ENCODE measurements around the gene RARB. TPM values are rescaled to one million over a fixed set of nuclear protein-coding genes. Genes with fewer than 3 reads are reported as not detected.

Gene RARB
- total RNA-seq, 1 donor from 2014 or later = 1.8 TPM

DNA sequence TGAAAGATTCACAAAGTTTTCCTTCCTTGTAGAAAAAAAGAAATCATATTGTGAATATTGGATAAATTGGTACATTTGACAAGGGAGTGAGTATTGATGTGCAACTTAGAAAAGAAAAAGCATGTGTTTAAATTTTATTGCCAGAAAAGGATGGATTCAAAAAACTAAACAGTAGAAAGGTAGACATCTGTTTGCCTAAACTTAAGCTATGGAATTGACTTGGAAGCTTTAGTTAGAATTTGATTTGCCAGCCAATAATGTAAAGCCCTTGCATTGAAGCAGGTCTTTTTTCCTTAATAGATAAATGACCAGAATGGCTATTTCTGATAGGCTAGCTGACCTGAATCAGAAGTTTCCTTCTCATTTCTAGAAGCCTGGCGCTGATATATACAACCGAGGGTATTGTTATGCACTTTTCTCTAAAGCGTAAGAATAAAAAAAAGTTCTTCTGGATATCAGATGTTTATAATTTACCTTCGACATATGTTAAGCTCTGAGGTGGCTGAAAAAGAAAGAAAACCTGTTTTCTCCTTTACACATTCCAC, 4.2 kb downstream of the RARB start:
- H3K36me3 ChIP-seq = no peaks in the 10 kb centered on the region
- no peak overlapping the region for H3K4me3 ChIP-seq
- Mint-ChIP-seq H3K4me1 (peaks cover 32% of the 10 kb centered on the region), H3K36me3 (no peaks in the 10 kb centered on the region), H3K9me3 (no peaks in the 10 kb centered on the region), H3K27ac (no peak overlapping the region), H3K4me3 (no peak overlapping the region), H3K27me3 (ENCODE audit: insufficient read depth, low read depth) (peaks cover 4% of the 10 kb centered on the region)
- no peaks in the 10 kb centered on the region for H4K20me1 ChIP-seq (ENCODE audit: low read depth)
- no peak for DNase-seq (ENCODE audit: low spot score)
- no peaks in the 10 kb centered on the region for H3K9me3 ChIP-seq (ENCODE audit: low read depth)
- peaks cover 9% of the 10 kb centered on the region for H3K27me3 ChIP-seq
- no peak overlapping the region for H3K27ac ChIP-seq
- H3K4me1 ChIP-seq = peaks cover 54% of the 10 kb centered on the region
- H3F3A ChIP-seq (ENCODE audit: low read depth) = peaks cover 13% of the 10 kb centered on the region
- H2AFZ ChIP-seq (replicated peaks) = no peak overlapping the region
- no peaks in the 10 kb centered on the region for H3K79me2 ChIP-seq (ENCODE audit: low read depth)
- TF ChIP-seq, protein P1, sequence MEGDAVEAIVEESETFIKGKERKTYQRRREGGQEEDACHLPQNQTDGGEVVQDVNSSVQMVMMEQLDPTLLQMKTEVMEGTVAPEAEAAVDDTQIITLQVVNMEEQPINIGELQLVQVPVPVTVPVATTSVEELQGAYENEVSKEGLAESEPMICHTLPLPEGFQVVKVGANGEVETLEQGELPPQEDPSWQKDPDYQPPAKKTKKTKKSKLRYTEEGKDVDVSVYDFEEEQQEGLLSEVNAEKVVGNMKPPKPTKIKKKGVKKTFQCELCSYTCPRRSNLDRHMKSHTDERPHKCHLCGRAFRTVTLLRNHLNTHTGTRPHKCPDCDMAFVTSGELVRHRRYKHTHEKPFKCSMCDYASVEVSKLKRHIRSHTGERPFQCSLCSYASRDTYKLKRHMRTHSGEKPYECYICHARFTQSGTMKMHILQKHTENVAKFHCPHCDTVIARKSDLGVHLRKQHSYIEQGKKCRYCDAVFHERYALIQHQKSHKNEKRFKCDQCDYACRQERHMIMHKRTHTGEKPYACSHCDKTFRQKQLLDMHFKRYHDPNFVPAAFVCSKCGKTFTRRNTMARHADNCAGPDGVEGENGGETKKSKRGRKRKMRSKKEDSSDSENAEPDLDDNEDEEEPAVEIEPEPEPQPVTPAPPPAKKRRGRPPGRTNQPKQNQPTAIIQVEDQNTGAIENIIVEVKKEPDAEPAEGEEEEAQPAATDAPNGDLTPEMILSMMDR (IDR thresholded peaks at IDR 0.05) = no peak
- no peak for TF ChIP-seq EZH2phosphoT487 (IDR thresholded peaks at IDR 0.05)
- TF ChIP-seq EZH2 (IDR thresholded peaks at IDR 0.05) = no peak
- no peak overlapping the region for H3K9ac ChIP-seq
- peak overlapping the region; percentile 22 for H3K4me2 ChIP-seq

DNA sequence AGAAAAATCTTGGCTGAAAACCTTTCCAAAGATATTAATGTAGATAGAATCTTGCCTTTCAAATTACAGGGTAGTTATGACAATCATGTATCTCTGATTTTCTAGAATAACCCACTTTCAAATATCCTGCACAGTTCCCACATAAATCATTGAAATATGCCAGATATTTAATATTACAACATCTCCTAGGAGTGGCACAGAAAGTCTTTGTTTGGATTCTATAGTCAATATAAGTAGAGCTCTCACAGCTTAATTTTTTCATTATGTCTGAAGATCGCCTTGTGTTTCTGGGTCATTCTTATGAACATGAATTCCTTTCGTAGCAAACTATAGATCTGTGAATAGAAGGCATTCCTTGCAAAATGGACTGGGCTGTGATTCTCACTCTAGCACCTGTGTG, 5.0 kb downstream of the RARB start:
- Histone ChIP-seq H3K9ac (no peak overlapping the region), H3K36me3 (no peaks in the 10 kb centered on the region), H3K27me3 (peaks cover 9% of the 10 kb centered on the region), H3K4me2 (no peak overlapping the region), H3K27ac (no peak overlapping the region), H3K79me2 (ENCODE audit: low read depth) (no peaks in the 10 kb centered on the region), H2AFZ (replicated peaks) (no peak overlapping the region), H3F3A (ENCODE audit: low read depth) (peaks cover 6% of the 10 kb centered on the region), H3K9me3 (ENCODE audit: low read depth) (no peaks in the 10 kb centered on the region), H3K4me1 (peaks cover 54% of the 10 kb centered on the region), H4K20me1 (ENCODE audit: low read depth) (no peaks in the 10 kb centered on the region), H3K4me3 (no peak overlapping the region)
- H3K36me3 Mint-ChIP-seq = no peaks in the 10 kb centered on the region
- no peak overlapping the region for H3K4me3 Mint-ChIP-seq
- H3K27me3 Mint-ChIP-seq (ENCODE audit: insufficient read depth, low read depth) = peaks cover 3% of the 10 kb centered on the region
- no peaks in the 10 kb centered on the region for H3K9me3 Mint-ChIP-seq
- TF ChIP-seq EZH2 (IDR thresholded peaks at IDR 0.05) (no peak), EZH2phosphoT487 (IDR thresholded peaks at IDR 0.05) (no peak)
- TF ChIP-seq, protein P1 (IDR thresholded peaks at IDR 0.05) = no peak
- H3K4me1 Mint-ChIP-seq = peaks cover 33% of the 10 kb centered on the region
- no peak for DNase-seq (ENCODE audit: low spot score)
- H3K27ac Mint-ChIP-seq = no peak overlapping the region

DNA sequence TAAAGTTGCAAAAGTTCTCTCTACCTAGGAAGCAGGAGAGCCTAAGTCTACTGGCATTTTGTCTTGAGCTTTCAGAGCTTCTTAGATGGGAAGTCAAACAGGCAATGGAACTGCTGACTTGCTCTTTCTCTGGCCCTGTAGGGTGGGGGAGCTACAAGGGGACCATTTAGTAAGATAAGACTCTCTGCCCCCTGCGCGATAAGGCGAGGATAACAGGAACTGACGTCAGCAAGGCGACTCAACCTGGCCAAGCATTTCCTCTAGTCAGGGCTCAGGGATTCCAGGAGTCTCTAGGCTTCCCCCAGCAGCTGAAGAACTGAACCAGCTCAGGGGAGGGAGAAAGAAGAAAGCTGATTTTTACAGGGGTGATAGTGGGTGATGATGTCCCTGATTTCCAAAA, 5.8 kb downstream of the RARB start:
- Histone ChIP-seq H3K79me2 (ENCODE audit: low read depth) (no peaks in the 10 kb centered on the region), H3K4me1 (peaks cover 52% of the 10 kb centered on the region), H3K27ac (no peak overlapping the region), H3K9me3 (ENCODE audit: low read depth) (no peaks in the 10 kb centered on the region), H2AFZ (replicated peaks) (peak overlapping the region; percentile 36), H3K4me2 (no peak overlapping the region), H3K36me3 (no peaks in the 10 kb centered on the region), H3K9ac (no peak overlapping the region), H4K20me1 (ENCODE audit: low read depth) (no peaks in the 10 kb centered on the region), H3K4me3 (no peak overlapping the region), H3K27me3 (peaks cover 2% of the 10 kb centered on the region), H3F3A (ENCODE audit: low read depth) (no peaks in the 10 kb centered on the region)
- no peak for DNase-seq (ENCODE audit: low spot score)
- H3K9me3 Mint-ChIP-seq = no peaks in the 10 kb centered on the region
- H3K4me1 Mint-ChIP-seq = peaks cover 30% of the 10 kb centered on the region
- no peak overlapping the region for H3K4me3 Mint-ChIP-seq
- TF ChIP-seq, protein P1 (IDR thresholded peaks at IDR 0.05) = no peak
- no peak for TF ChIP-seq EZH2 (IDR thresholded peaks at IDR 0.05)
- no peak for TF ChIP-seq EZH2phosphoT487 (IDR thresholded peaks at IDR 0.05)
- peaks cover 2% of the 10 kb centered on the region for H3K27me3 Mint-ChIP-seq (ENCODE audit: insufficient read depth, low read depth)
- no peak overlapping the region for H3K27ac Mint-ChIP-seq
- no peaks in the 10 kb centered on the region for H3K36me3 Mint-ChIP-seq
